GM19467 (cell line): ENCODE results near the gene PRELID2.
"Not testable (repeated sequence)": the region's sequence is repeated elsewhere in the genome, so short reads cannot be mapped to it uniquely, and the experiment has no call there.

ENCODE experiments used
- ATAC-seq: cut with Tn5 transposase; IDR thresholded peaks from one replicate; pipeline ENCODE4 v1.9.1; 2021; ENCODE audit warnings: mild to moderate bottlenecking, moderate library complexity; ENCODE audit not compliant: unreplicated experiment

Gene PRELID2

DNA sequence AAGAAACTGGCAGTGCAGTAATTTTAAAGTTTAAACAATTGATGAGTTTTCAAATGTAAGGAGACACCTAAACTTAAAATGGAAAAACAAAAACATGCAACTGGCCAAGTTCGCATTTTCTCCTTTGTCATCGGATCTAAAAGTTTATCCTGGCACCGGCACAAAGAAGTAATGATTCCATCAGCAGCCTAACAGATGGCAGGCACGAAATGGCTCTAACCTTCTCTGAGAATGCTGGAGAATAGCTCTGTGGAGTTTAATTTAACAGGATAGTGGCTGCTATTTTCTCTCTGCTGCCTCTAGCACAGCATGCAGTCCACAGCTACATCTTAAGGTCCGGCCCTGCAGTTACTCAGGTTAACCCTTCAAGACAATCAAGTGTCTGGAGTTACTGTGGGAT is 82.2 kb downstream of the PRELID2 start:
- ATAC-seq: no peak

DNA sequence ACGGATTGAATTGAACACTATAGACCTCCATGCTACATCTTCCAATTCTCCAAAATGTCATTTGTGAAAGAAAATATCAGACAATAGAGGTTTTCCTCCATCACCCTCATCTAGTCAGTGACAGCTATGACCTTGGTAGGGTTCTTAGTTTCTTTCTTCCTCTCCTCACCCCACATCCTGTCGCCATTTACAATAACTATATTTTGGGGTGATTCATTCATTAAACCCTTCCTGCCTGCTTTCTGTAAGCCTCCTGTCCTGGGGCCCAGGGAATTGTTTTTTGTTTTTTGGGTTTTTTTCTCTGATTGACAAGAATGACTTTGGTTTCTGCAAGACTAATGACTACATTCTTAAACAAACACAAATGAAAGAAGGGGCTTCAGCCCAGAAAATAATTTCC is 82.6 kb downstream of the PRELID2 start:
- no peak for ATAC-seq

DNA sequence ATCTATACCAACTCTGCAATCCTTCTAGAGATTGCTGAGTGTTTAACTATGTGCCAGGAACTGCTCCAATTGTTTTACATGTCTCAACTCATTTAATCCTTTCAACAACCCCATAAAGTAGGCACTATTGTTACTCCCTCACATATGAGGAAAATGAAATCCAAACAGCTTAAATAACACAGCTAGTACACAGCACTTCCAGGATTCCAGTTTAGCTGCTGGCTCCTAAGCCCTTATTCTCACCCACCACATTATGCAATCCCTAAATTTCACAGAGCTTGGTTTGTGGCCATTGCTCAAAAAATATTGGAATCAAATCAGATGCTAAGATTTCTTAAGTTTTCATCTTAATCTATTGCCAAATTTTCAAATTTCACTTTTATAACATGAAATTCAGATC is 84.9 kb downstream of the PRELID2 start:
- no peak for ATAC-seq

DNA sequence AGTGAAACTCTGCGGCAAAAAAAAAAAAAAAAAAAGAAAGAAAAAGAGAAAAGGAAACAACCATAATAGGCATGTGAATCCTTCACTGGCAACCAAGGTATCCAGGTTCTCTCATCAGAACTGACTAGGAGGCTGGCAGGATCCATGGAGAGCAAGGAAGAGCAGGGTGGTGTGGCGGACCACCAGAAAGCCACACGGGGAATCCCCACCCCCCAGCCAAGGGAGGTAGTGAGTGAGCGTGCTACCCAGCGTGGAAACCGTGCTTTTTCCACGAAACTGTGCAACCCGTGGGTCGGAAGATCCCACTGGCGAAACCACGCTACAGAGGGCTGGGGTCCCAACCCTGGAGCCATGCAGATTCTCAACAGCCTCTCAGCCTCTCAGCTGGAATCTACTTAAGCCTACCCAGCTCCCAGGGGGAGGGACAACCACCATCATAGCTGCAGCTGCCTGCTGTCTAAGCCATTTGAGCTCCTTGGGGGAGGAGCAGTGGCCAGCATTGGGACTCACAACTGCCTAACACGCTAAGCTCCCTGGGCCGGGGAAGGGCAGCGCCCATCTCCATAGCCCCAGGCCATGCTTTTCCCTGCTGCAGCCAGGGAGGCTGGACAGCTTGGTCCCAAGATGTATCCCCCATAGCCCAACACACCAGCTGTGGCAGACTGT is 91.6 kb downstream of the PRELID2 start:
- ATAC-seq: no peak

DNA sequence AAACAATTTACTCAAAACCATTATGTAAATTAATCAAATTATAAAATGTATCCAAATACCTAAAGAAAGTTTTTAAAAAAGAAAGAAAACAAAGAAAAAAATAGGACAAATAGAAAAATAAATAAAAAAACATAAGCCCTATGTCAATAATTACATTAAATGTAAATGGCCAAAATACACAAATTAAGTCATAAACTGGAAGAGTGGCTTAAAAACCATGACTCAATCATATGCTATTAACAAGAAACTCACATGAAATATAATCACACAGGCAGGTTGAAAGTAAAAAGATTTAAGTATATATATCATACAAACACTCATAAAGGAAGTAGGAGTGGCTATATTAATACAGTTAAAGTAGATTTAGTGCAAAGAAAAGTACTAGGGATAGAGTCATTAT is 95.3 kb downstream of the PRELID2 start:
- no peak for ATAC-seq

DNA sequence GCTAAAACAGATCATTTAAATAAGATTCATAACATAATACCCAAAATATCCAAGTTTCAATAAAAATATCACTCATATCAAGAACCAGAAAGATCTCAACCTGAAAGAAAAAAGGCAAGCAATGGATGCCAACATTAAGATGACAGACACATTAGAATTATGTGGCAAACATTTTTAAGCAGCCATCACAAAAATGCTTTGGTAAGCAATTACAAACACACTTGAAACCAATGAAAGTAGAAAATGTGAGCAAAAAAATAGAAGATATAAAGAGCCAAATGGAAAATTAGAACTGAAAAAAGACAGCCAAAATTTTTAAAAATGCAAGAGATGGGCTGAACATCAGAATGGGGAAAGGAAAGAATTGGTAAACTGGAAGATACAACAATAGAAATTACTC is 96.9 kb downstream of the PRELID2 start:
- ATAC-seq: no peak

DNA sequence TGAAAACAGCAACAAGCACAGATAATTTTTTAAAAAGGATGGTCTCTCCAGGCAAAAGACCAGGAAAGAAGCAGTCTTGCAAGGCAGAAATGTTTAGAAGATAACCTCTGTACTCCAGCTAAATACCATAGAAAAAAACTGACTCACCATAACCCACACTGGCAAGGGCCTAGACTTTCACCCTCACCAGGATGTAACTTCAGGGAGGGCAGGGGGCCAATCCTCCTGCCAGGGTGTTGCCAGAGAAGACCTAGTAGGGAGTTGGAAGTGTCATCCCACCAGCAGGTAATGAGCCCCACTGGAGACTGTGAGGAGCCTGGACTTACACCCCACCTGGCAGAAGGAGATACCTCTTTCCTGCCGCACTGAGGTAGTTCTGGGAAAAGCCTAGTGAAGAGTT is 97.6 kb downstream of the PRELID2 start:
- ATAC-seq: no peak

DNA sequence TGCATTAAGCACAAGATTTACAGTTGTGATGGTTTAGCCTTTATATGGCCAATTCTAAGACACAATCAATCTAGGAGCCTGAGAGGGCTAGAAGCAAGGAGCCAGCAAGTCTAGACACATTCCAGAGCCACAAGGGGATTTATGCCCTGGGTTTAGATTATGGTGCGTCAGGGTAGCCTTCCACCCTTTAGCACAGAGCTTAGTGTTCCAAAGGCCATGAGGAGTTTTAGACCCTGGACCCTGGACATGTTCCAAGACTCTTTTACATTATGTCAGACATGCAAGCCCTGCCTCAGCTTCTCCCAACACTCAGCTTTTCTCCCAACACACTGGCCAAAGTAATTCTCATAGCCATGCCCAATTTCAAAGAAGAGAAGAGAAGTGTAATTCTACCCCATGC is 105.2 kb downstream of the PRELID2 start:
- not testable (repeated sequence) for ATAC-seq

DNA sequence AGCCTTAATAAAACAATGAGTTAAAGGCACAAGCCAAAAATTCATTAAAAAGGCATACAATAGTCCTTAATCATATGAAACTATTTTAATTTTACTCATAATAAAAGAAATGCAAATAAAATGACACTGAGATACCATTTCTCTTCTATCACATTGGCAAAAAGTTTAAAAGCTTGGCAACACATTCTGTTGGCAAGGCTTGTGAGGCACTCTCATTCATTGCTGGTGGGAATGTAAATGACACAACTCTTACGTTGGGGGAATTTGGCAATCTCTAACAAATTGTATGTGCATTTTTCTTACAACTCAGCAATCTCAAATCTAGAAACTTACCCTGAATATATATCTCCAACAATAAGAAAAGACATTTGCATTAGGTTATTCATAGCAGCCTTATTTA is 111.6 kb downstream of the PRELID2 start:
- no peak for ATAC-seq

DNA sequence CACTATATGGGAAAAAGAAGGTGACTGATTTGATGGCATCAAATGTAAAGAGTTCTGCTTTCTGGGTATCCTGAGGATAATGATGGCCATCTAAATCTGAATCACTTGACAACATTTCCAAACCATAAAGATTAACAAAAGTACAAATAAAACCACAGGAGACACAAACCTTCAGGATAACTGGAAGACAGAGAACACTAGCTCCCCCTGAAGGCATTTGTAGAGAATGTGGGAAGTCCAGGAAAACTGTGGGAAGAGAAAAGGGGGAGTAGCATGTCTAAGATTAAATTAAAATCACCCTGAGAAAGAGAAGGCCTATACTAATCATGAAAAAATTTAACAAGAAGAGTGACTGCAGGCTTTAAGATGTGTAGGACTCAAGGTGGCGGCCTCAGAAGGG is 116.2 kb downstream of the PRELID2 start:
- ATAC-seq: no peak

DNA sequence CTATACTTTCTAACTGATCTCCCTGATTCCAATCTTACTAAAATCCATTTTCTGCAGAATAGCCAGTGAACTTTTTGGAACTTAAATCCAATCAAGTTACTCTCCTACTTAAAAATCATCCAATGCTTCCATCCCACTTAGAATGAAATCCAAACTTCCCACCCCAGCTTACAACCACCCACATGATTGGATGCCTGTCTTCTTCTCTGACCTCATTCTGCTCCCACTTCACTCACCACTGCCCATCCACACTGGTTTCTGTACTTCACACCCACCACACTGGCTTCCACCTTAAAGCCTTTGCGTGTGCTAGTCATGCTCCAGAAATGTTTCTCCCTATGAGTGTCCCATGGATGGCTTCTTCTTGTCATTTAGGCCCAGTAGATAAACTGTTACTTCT is 119.7 kb downstream of the PRELID2 start:
- ATAC-seq: no peak

DNA sequence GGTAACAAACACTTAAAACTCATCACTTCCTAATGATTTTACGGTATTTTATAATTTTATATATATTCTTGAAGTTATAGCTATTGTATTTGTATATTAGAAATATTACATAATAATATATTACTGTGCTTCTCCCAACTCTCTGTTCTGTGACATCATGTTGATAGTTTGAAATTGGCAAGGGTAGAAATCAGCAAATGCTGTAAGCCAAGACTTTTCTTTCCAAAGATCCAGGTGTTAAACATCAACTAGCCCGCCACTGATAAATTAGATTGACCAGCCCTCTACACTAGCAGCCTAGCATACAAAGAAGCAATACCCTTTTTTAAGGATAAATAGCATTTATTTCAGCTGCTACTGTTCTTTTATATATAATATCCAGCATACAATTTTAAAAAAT is 122.9 kb downstream of the PRELID2 start:
- ATAC-seq: no peak

DNA sequence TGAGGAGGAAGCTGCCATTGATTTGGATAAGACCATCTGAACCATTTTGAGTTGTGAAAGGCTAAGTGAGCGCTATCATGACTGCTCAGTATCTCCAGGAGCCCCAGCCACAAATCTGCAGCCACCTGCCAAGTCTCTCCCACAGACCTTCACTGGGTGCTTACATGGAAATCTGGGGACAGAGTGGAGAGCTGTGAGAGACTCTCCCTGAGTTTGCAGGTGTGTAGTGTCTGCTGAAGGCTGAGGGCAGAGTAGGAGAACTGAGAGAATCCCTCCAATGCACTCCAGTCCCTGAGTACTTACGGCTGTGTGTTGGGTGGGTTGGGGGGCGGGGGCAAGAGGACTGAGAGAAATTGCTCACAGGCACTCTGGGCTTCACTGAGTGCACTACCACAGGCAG is 123.7 kb downstream of the PRELID2 start:
- ATAC-seq: no peak
